Effector memory CD8-positive, alpha-beta T cell (primary cell): ENCODE measurements around the gene PSMD7.
"Not testable (repeated sequence)": the region's sequence is repeated elsewhere in the genome, so short reads cannot be mapped to it uniquely, and the experiment has no call there.

ENCODE experiments used
- ATAC-seq: fragments of 150-1000 bp; cut with Tn5 transposase; replicated peaks from 2 replicates; pipeline ENCODE4 v1.10.0; 2021; ENCODE audit warnings: mild to moderate bottlenecking, moderate library complexity
- DNase-seq, 3 experiments: peaks; one replicate each; pipeline ENCODE4 v3.0.0; 2021
- H3K27ac Mint-ChIP-seq, 2 donors: one replicate each; pipeline ENCODE4 v1.8.0; 2022; ENCODE audit warnings: mild to moderate bottlenecking in 2 of 2, mixed read lengths in 2 of 2, moderate library complexity in 2 of 2
- H3K27me3 Mint-ChIP-seq, 2 donors: one replicate each; pipeline ENCODE4 v1.8.0; 2022; ENCODE audit warnings: mixed read lengths in 2 of 2
- H3K36me3 Mint-ChIP-seq: one replicate; pipeline ENCODE4 v1.8.0; 2022; ENCODE audit warnings: mild to moderate bottlenecking, moderate library complexity, mixed read lengths; ENCODE audit not compliant: insufficient read depth
- H3K4me1 Mint-ChIP-seq, 2 donors: one replicate each; pipeline ENCODE4 v1.8.0; 2022; ENCODE audit warnings: low read depth in 2 of 2, mixed read lengths in 2 of 2
- H3K4me3 Mint-ChIP-seq, 2 donors: one replicate each; pipeline ENCODE4 v1.8.0; 2022; ENCODE audit warnings: mild to moderate bottlenecking in 2 of 2, mixed read lengths in 2 of 2, moderate library complexity in 2 of 2
- H3K9me3 Mint-ChIP-seq, 2 donors: one replicate each; pipeline ENCODE4 v1.8.0; 2022; ENCODE audit warnings: mixed read lengths in 2 of 2

The PSMD7 gene

GRCh38 chr16:74304835-74305176, 8.2 kb downstream of the PSMD7 start:
- no peak for ATAC-seq
- H3K4me1 Mint-ChIP-seq = peaks cover 0 to 4% of the 10 kb centered on the region in 2 donors
- H3K27me3 Mint-ChIP-seq = no peaks in the 10 kb centered on the region
- DNase-seq = no peak
- H3K36me3 Mint-ChIP-seq = peaks cover 65% of the 10 kb centered on the region
- no peak overlapping the region for H3K27ac Mint-ChIP-seq
- H3K9me3 Mint-ChIP-seq = no peaks in the 10 kb centered on the region
- no peak overlapping the region for H3K4me3 Mint-ChIP-seq

- H3K4me1 Mint-ChIP-seq = no peaks in the 10 kb centered on the region
- H3K27ac Mint-ChIP-seq = no peak overlapping the region
- DNase-seq = no peak
- no peak overlapping the region for H3K4me3 Mint-ChIP-seq
- H3K27me3 Mint-ChIP-seq = no peaks in the 10 kb centered on the region
- ATAC-seq = no peak
- peaks cover 60% of the 10 kb centered on the region for H3K36me3 Mint-ChIP-seq
- H3K9me3 Mint-ChIP-seq = no peaks in the 10 kb centered on the region
Observed at GRCh38 chr16:74305281-74305680, 8.7 kb downstream of the PSMD7 start.

GRCh38 chr16:74305978-74306784, 9.6 kb downstream of the PSMD7 start:
- Mint-ChIP-seq H3K4me3 (no peak overlapping the region), H3K27me3 (no peaks in the 10 kb centered on the region), H3K36me3 (peaks cover 56% of the 10 kb centered on the region), H3K4me1 (no peaks in the 10 kb centered on the region), H3K9me3 (no peaks in the 10 kb centered on the region), H3K27ac (no peak overlapping the region)
- ATAC-seq (no peak), DNase-seq (no peak)

- H3K36me3 Mint-ChIP-seq = peaks cover 45% of the 10 kb centered on the region
- peak overlapping the region in 1 of 2 donors; percentile 28 for H3K27ac Mint-ChIP-seq
Observed at GRCh38 chr16:74307383-74307782, 10.8 kb downstream of the PSMD7 start.

GRCh38 chr16:74309789-74310781, 13.5 kb downstream of the PSMD7 start:
- no peak overlapping the region for H3K4me3 Mint-ChIP-seq
- H3K9me3 Mint-ChIP-seq = no peaks in the 10 kb centered on the region
- H3K27ac Mint-ChIP-seq = no peak overlapping the region
- peaks cover 26% of the 10 kb centered on the region for H3K36me3 Mint-ChIP-seq
- peak; percentile 35 for ATAC-seq
- peaks cover 0 to 2% of the 10 kb centered on the region in 2 donors for H3K4me1 Mint-ChIP-seq
- peak; percentile 3 to 7 (median 5) for DNase-seq
- H3K27me3 Mint-ChIP-seq = no peaks in the 10 kb centered on the region

More at GRCh38 chr16:74307383-74307782, 10.8 kb downstream of the PSMD7 start:
- no peak for DNase-seq
- no peaks in the 10 kb centered on the region for H3K27me3 Mint-ChIP-seq
- ATAC-seq = no peak
- no peak overlapping the region for H3K4me3 Mint-ChIP-seq
- H3K9me3 Mint-ChIP-seq = no peaks in the 10 kb centered on the region
- no peaks in the 10 kb centered on the region for H3K4me1 Mint-ChIP-seq

GRCh38 chr16:74315059-74315458, 18.4 kb downstream of the PSMD7 start:
- no peak for ATAC-seq
- Mint-ChIP-seq H3K4me3 (no peak overlapping the region), H3K27me3 (no peaks in the 10 kb centered on the region), H3K9me3 (no peaks in the 10 kb centered on the region), H3K36me3 (peaks cover 6% of the 10 kb centered on the region), H3K4me1 (peaks cover 0 to 10% of the 10 kb centered on the region in 2 donors), H3K27ac (no peak overlapping the region)
- DNase-seq = no peak

- Mint-ChIP-seq H3K4me3 (no peak overlapping the region), H3K27me3 (no peaks in the 10 kb centered on the region), H3K36me3 (peaks cover 8% of the 10 kb centered on the region), H3K27ac (no peak overlapping the region), H3K4me1 (peaks cover 1 to 2% of the 10 kb centered on the region in 2 donors), H3K9me3 (no peaks in the 10 kb centered on the region)
- ATAC-seq = no peak
- no peak for DNase-seq
Observed at GRCh38 chr16:74320707-74321106, 24.1 kb downstream of the PSMD7 start.

GRCh38 chr16:74321356-74321755, 24.7 kb downstream of the PSMD7 start:
- Mint-ChIP-seq H3K36me3 (peaks cover 9% of the 10 kb centered on the region), H3K27me3 (no peaks in the 10 kb centered on the region), H3K9me3 (no peaks in the 10 kb centered on the region), H3K4me1 (peaks cover 0 to 2% of the 10 kb centered on the region in 2 donors), H3K4me3 (no peak overlapping the region), H3K27ac (peak overlapping the region in 1 of 2 donors; percentile 82)
- ATAC-seq = no peak
- no peak for DNase-seq

- peaks cover 15% of the 10 kb centered on the region for H3K36me3 Mint-ChIP-seq
- ATAC-seq (no peak), DNase-seq (no peak)
- H3K9me3 Mint-ChIP-seq = no peaks in the 10 kb centered on the region
- no peak overlapping the region for H3K4me3 Mint-ChIP-seq
- peaks cover 0 to 2% of the 10 kb centered on the region in 2 donors for H3K4me1 Mint-ChIP-seq
- H3K27me3 Mint-ChIP-seq = no peaks in the 10 kb centered on the region
- peak overlapping the region in 1 of 2 donors; percentile 49 for H3K27ac Mint-ChIP-seq
Observed at GRCh38 chr16:74322301-74322710, 25.7 kb downstream of the PSMD7 start.

- H3K4me1 Mint-ChIP-seq, H3K27me3 Mint-ChIP-seq, H3K9me3 Mint-ChIP-seq, ATAC-seq, DNase-seq, H3K4me3 Mint-ChIP-seq: not testable (repeated sequence)
- Mint-ChIP-seq H3K27ac (peak overlapping the region in 1 of 2 donors; percentile 9), H3K36me3 (peaks cover 22% of the 10 kb centered on the region)
Observed at GRCh38 chr16:74324777-74325176, 28.2 kb downstream of the PSMD7 start.

GRCh38 chr16:74325641-74326040, 29.0 kb downstream of the PSMD7 start:
- ATAC-seq (no peak), DNase-seq (no peak)
- Mint-ChIP-seq H3K36me3 (peaks cover 30% of the 10 kb centered on the region), H3K9me3 (no peaks in the 10 kb centered on the region), H3K4me1 (peaks cover 0 to 2% of the 10 kb centered on the region in 2 donors), H3K27me3 (no peaks in the 10 kb centered on the region), H3K27ac (peak overlapping the region in 1 of 2 donors; percentile 72), H3K4me3 (no peak overlapping the region)

GRCh38 chr16:74328346-74328745, 31.7 kb downstream of the PSMD7 start:
- H3K4me1 Mint-ChIP-seq, H3K27me3 Mint-ChIP-seq, H3K27ac Mint-ChIP-seq, H3K4me3 Mint-ChIP-seq, DNase-seq, H3K9me3 Mint-ChIP-seq, ATAC-seq: not testable (repeated sequence)
- peaks cover 53% of the 10 kb centered on the region for H3K36me3 Mint-ChIP-seq

- not testable (repeated sequence) for ATAC-seq, H3K27ac Mint-ChIP-seq, H3K4me3 Mint-ChIP-seq, DNase-seq, H3K9me3 Mint-ChIP-seq, H3K27me3 Mint-ChIP-seq, H3K4me1 Mint-ChIP-seq
- peaks cover 70% of the 10 kb centered on the region for H3K36me3 Mint-ChIP-seq
Observed at GRCh38 chr16:74332469-74332868, 35.9 kb downstream of the PSMD7 start.
